NCI-H345 treated with DMSO at 0.1 percent for 48 hours (cell line): ENCODE data around the gene FLT4.
"Not testable (repeated sequence)": the region's sequence is repeated elsewhere in the genome, so short reads cannot be mapped to it uniquely, and the experiment has no call there.

Experiments
- DNase-seq: peaks from one replicate; lab custom pipeline; 2025; ENCODE audit not compliant: unreplicated experiment; lab: John Stamatoyannopoulos, UW

Gene FLT4

GRCh38 chr5:180649297-180650039 lies at the start of gene FLT4:
TSS of gene FLT4 (minus strand) at chr5:180649600. CDS start at chr5:180649545, 55 bp downstream.
- no peak for DNase-seq

- DNase-seq: no peak
Observed at GRCh38 chr5:180699042-180699441, 49.6 kb upstream of the FLT4 start.

- no peak for DNase-seq
Observed at GRCh38 chr5:180696116-180696515, 46.7 kb upstream of the FLT4 start.

DNA sequence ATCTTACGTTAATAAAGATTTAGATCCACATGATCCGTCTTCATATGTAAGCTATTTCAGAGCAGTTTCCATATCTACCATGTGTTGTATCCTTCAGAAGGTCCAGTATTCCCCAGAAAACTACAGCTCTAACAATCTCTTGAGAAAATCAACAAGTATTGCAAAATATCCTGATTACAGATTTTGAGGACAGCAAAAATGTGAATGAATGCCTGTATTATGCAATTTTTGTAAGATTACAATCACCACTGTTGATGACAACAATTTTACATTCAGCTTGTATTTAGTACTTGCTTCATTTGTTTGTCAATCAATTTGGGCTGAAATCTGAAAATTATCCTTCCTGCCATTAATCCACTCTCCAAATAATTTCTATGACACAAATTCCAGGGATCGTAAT lies 43.0 kb upstream of the FLT4 start:
- DNase-seq: no peak

GRCh38 chr5:180691046-180691445 lies 41.6 kb upstream of the FLT4 start:
- no peak for DNase-seq

GRCh38 chr5:180690562-180690961 lies 41.2 kb upstream of the FLT4 start:
- DNase-seq: no peak

GRCh38 chr5:180689775-180690174 lies 40.4 kb upstream of the FLT4 start:
- DNase-seq: no peak

GRCh38 chr5:180689071-180689694 lies 39.8 kb upstream of the FLT4 start:
- DNase-seq: no peak

GRCh38 chr5:180688330-180689070 lies 39.1 kb upstream of the FLT4 start:
- DNase-seq: no peak

DNA sequence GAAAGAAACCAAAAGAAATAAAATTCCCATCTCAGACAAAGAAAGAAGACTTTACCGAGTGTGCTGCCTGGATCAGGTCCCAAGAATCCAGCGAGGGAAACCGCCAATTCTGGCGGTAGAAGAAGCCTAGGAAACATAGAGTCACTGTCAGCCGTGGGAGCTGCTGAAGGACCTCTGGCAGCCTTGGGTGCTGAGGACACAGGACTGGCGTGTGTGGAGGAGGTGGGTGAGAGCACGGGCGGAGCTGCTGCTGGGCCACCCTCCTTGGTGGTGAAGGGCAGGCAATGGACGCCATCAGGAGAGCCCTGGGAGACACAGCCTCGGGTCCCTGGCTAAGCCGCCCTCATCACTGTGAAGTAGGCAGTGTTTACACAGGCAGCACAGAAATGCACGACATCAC lies 37.4 kb upstream of the FLT4 start:
- DNase-seq: not testable (repeated sequence)

DNA sequence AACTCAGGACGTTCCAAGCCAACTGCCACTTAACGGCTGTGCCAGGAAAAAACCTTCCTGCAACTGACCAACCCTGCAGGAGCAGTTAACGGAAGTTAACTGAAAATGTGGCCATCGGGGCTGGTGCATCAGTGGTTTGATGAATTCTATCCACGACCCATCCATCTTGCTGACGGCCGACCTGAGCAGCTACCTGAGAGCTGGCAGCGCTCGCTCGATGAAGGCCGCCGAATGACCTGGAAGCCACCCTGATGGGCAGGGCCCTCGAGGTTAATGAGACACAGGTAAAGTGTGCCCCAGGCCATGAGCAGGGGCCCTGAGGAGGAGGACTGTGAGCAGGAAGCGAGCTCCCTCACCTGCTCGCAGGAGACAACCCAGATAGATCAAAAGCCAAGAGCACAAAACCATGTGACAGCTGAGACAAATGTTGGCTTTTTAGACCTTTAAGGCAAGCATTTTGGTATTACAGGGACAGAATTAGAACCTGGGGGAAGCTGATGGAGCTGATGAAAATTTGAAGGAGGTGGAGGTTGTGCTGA lies 35.3 kb upstream of the FLT4 start:
- DNase-seq: no peak

DNA sequence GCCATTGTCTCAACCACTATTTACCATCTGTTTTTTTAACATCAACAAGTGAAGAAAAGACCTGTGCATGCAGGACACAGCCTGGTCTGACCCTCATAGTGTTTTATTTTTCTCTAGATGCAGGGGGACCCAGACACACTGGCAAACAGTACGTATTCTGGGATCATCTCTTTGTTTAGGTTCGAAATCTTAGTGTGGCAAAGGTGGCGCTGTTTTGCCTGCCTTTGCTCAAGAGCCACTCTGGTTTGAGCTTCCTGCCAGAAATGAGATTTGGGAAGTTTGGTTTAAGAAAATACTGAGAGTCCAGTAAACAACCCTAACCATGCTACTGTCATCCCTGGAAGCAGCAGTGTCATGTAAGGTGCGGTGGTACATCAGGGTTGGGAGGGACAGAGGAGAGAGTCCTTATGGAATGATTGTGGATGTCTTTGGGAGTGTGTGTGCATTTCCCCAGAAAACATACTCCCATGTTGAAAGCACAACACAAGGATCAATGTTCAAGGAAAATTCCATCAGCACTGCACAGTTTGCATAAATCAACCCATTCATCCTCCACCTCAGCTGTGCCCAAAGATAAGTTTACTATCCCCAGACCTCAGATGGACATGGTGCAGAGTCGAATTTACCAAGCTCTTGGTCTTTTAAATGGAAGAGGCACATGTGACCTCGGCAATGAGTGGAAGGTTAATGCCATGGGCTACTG lies 34.0 kb upstream of the FLT4 start:
- DNase-seq: no peak

DNA sequence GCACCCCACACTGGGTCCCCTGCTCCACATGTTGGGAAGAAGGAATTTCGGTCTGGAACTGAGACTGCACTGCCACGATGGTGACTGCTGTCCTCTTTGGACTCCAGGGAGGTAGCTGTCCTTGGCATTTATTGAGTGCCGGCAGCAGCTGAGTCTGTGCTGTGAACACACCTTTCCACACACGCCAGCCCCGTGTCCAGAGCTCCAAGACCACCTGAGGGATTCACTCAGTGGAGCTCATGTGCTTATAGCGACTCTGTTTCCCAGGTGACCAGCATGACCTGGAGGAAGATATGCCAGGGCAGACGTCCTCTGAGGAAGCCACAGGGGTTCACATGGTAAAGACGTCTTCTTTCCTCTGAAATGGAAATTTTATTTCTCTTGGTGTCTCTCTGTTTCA lies 33.2 kb upstream of the FLT4 start:
- DNase-seq: no peak

DNA sequence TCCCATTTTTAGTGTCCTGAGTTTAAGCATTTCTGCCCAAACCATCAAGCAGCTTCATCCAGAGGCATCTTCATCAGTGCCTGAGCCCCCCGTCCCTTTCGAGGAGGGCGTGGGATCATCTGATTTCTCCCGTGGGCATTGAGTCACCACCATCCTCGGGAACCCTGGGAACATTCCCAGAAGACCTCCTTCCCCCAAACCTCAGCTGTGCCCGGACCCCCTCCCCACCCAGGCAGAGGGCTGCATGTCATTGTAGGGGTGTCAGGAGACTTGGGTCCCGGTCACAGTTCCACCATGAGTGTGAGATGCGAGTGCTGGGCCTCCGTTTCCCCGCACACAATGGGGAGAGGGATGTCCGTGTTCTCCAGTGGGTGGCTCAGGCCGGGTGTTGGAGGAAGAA lies 32.6 kb upstream of the FLT4 start:
- not testable (repeated sequence) for DNase-seq

GRCh38 chr5:180678319-180678718 lies 28.9 kb upstream of the FLT4 start:
- not testable (repeated sequence) for DNase-seq

DNA sequence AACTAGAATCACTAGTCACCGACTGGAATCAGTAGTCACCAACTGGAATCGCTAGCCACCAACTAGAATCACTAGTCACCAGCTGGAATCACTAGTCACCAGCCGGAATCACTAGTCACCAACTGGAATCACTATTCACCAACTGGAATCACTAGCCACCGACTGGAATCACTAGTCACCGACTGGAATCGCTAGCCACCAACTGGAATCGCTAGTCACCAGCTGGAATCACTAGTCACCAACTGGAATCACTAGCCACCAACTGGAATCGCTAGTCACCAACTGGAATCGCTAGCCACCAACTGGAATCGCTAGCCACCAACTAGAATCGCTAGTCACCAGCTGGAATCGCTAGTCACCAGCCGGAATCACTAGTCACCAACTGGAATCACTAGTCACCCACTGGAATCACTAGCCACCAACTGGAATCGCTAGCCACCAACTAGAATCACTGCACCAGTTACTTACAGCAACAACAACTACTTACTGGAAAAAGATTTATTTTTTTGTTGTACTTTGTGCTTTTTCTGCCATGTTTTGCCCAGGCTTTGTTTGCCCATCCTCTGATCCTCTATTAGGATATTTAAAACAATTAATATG lies 25.7 kb upstream of the FLT4 start:
- no peak for DNase-seq

GRCh38 chr5:180674090-180674475 lies 24.7 kb upstream of the FLT4 start:
- DNase-seq: not testable (repeated sequence)

DNA sequence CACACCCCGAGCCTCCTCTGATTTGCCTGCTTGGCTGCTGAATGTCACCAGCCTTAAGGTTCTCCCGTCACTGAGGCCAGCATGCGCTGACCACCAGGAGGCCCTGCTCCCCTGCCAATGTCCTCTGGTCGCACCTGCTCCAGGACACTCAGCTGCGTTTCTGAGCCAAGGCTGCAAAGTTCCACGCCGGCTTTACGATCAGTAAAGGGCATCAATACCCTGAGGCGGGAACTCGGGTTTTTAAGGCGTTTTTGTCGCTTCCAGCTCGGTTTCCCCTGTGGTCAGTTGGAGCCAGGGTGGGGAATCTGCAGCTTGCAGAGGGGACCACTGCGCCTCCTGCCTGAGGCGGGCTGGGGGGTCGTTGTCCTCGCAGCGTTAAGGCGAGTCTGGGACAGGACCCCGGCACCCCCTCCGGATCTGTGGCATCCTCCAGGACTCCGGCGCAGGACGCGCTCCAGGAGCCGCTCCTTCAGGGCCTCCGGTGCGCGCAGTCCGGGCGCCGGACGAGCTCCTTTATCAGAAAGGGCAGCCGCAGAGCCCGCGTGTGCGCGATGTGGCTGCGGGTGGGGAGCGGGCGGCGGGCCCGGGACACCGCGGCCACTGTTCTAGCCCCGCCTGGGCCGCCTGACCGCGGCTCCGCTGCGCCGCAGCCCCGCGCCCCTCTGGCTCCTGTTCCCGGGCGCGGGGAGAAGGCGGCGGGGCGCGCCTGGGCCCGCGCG lies 24.1 kb upstream of the FLT4 start:
- no peak for DNase-seq

DNA sequence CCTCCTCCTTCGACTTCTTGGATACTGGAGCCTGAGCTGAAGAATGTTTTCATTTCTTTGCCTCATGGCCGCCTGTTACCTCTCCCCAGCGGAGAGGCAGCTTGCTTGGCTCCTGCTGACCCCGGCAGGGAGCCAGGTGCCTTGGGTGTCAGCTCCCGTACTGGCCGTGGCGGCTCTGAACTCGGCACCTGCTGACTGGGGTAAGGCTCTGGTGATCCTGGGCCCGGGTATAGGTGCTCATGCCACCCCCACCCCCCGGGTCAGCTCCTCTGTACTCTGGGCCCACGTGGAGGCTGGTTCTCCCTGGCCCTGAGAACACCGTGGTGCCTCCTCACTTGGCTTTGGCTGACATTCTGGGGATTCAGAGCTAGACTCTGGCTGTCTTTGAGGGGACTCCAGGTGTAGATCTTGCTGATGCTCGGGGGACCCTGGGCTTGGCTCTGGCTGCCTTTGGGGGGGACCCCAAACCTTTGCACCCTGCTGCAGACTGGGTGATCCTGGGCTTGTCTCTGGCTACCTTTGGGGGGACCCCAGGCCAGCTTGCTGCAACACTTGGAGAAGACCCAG lies 22.6 kb upstream of the FLT4 start:
- DNase-seq: not testable (repeated sequence)
